Suppressor macrophage (primary cell): ENCODE data around the gene RPL36AL.
"Not testable (repeated sequence)": the region's sequence is repeated elsewhere in the genome, so short reads cannot be mapped to it uniquely, and the experiment has no call there.

Experiments used
- DNase-seq, 4 experiments: peaks; one replicate each; pipeline ENCODE4 v3.0.0-alpha.2; 2020 to 2022

Gene RPL36AL

GRCh38 chr14:49619273-49619672 is 1.2 kb downstream of the RPL36AL start:
- not testable (repeated sequence) for DNase-seq

- DNase-seq: no peak
Measured at GRCh38 chr14:49617852-49618519, 2.4 kb downstream of the RPL36AL start.

DNA sequence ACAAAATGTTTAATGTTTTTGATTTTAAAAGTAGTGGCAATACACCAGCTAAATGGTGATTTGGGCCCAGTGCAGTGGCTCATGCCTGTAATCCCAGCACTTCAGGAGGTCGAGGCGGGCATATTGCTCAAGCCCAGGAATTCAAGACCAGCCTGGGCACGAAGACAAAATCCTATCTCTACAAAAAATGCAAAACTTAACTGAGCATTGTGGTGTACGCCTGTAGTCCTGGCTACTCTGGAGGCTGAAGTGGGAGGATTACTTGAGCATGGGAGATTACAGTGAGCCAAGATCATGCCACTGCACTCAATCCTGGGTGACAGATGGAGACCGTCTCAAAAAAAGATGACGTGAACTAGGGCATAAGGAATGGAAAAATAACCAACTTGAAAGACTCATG is 4.7 kb downstream of the RPL36AL start:
- DNase-seq: no peak

DNA sequence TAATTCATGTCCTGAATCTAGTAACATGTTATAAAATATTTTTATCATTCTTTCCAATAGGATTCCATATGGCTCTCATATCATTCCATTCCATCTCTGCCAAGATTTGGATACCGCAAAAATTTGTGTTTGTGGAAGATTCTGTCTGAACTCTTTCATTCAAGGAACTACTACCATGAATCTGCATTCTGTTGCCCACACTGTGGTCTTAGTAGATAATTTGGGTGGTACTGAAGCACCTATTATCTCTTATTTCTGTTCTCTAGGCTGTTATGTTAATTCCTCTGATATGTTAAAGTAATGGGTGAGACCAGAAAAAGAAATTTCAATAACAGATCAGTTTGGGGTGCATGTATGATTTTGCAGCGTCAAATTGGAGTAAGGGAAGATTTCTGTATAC is 6.2 kb downstream of the RPL36AL start:
- no peak for DNase-seq

DNA sequence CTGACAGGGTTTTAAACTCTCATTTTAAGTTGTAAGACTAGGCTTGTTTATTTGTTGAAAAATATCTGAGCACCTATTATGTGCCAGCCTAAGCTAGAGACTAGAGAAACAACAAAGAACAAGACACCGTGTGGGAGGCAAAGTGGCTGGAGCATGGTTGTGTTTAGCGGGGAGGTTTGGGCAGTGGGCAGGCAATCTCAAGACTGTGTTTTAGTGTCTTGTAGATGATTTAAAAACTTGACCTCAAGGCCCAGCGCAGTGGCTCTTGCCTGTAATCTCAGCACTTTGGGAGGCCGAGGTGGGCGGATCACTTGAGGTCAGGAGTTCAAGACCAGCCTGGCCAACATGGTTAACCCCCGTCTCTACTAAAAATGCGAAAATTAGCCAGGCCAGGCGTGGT is 7.8 kb downstream of the RPL36AL start:
- no peak for DNase-seq

GRCh38 chr14:49612251-49612650 is 8.2 kb downstream of the RPL36AL start:
- no peak for DNase-seq

DNA sequence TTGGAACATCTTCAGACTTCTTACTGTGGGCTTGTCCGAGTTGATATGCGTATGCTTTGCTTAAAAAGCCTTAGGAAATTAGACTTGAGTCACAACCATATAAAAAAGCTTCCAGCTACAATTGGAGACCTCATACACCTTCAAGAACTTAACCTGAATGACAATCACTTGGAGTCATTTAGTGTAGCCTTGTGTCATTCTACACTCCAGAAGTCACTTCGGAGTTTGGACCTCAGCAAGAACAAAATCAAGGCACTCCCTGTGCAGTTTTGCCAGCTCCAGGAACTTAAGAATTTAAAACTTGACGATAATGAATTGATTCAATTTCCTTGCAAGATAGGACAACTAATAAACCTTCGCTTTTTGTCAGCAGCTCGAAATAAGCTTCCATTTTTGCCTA is 12.8 kb downstream of the RPL36AL start:
- no peak for DNase-seq

DNA sequence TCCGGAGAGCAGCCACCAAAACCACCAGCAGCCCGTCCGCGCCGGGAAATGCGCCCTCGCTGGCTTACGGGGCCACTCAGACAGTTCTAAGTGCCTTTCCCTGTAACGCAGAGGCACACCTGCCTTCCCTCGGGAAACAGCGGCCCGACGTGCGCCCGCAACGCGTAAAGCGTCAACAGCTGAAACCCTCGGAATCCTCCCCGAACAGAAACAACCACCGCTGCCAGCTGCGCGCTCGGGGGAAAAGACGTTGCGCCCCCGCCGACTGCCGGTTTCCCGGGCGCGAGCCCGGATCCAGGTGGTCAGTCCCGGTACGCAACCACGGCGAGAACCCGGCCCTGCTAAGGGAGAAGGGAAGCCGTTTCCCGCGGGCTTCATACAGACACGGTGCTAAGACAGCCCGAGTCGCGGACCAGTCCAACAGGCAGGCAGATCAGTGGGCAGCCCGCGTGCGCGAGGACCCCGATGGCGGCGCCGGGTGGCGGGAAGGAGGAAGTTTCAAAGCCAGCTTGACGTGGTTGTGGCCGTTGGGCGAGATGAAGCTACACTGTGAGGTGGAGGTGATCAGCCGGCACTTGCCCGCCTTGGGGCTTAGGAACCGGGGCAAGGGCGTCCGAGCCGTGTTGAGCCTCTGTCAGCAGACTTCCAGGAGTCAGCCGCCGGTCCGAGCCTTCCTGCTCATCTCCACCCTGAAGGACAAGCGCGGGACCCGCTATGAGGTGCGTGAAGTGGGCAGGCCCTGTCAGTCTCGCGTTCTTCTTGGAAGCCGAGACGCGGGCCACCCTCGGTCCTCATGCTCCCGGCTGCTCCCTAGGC is 21.7 kb downstream of the RPL36AL start, which contains the start of gene LRR1:
Gene LRR1 (plus strand): TSS at position 456 of the 816 bp plus-strand sequence. CDS start 81 bp downstream, at position 537.
- DNase-seq: peak; percentile 87 to 94 (median 90)

DNA sequence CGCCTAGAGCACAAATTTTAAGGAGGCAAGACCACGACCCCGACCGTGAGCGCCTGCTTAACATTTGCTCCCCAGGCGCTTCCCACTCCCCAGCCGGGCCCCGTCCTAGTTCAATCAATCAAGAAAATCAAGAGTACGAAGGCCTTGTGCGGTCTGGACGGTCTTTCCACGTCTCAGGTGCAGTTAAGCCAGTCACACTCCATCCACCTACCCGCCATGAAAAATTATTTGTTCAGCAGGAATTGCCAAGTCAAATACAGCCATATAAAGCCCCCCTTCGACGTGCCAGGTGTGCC is 22.3 kb downstream of the RPL36AL start:
- DNase-seq: peak in 3 of 4 experiments; percentile 20 to 30 (median 29)

GRCh38 chr14:49594347-49595091 is 25.9 kb downstream of the RPL36AL start:
- DNase-seq: peak in 3 of 4 experiments; percentile 10 to 12 (median 10)

DNA sequence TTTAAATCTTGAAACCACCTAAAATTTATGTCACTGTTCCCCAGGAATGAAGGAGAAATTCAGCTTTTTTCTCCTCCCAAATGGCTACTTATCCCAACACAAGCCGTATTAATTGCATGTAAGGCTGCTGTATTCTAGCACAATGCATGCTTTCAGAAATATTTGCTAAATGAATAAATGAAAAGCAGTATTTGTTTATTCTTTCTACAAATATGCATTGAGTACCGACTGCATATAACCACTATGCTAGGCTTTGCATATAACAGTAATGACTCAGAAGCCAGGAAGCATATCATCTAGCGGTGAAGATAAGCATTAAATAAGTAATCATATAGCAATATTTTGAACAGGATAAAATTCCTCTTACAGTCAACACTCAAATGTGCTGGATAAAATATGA is 27.4 kb downstream of the RPL36AL start:
- DNase-seq: no peak

- no peak for DNase-seq
Measured at GRCh38 chr14:49589387-49589786, 31.0 kb downstream of the RPL36AL start.

DNA sequence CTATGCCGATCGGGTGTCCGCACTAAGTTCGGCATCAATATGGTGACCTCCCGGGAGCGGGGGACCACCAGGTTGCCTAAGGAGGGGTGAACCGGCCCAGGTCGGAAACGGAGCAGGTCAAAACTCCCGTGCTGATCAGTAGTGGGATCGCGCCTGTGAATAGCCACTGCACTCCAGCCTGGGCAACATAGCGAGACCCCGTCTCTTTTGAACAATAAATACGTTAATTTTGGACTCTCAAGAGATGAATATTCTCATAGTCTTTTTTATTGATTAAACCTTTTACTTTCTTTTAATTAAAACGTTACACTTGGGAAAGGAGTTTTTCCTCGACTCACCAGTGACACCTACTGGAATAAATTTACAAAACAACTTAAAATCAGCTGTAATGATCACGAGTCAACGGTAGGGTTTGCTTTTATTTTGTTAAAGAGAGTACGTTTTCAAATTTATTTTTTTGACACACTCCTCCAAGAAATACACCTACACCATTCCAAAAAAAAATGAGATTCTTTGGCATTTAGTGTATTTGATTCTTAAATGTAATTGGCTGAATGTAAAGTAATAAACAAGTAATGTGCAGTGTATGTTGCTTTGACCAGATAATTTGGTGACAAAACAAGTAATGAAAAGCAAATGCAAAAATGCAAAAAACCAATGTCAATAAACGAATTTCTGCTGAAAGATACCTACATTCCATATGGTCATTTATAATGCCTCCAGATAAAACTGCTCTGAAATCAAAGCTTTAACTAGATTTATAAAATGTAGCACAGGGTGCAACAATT is 33.6 kb downstream of the RPL36AL start:
- DNase-seq: peak; percentile 60 to 87 (median 82)

GRCh38 chr14:49585803-49586672 is 34.4 kb downstream of the RPL36AL start, which contains the start of gene RPS29:
RPS29 (minus strand) TSS chr14:49586380; CDS start chr14:49586346, 34 bp downstream.
- DNase-seq: peak; percentile 98 to 100 (median 100)

DNA sequence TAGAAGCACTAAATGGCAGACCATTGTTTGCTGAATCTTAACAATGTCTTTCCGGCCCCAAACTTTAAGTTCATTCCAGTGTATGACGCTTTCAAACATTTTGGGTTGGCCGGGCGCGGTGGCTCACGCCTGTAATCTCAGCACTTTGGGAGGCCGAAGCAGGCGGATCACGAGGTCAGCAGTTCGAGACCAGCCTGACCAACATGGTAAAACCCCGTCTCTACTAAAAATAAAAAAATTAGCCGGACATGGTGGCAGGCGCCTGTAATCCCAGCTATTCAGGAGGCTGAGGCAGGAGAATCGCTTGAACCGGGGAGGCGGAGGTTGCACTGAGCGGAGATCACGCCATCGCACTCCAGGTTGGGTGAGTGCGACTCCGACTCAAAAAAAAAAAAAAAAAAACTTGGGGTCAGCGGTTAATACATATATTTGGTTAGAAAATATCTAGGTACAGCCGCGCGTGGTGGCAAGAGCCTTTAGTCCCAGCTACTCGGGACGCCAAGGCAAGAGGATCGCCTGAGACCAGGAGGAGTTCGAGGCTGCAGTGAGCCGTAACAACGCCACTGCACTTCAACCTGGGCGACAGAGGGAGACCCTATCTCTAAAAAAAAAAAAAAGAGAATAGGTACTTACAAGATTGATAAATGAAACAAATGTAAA is 35.3 kb downstream of the RPL36AL start:
- DNase-seq: peak in 2 of 4 experiments; percentile 24 to 25

DNA sequence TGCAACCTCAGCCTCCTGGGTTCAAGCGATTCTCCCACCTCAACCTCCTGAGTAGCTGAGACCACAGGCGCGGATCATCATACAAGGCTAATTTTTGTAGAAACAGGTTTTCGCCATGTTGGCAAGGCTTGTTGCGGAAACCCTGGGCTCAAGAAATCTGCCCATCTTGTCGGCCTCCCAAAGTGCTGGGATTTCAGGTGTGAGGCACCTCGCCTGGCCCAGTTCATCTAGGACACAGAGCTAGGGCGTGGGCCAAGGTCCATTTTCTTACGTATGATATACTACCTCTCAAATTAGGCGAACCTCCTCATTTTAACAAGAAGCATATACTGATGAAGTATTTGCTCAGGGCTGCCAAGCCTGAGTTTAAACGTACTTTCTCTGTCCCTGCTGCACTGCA is 36.4 kb downstream of the RPL36AL start:
- DNase-seq: no peak

GRCh38 chr14:49583629-49584028 is 36.8 kb downstream of the RPL36AL start:
- DNase-seq: no peak

- no peak for DNase-seq
Measured at GRCh38 chr14:49582113-49582977, 38.1 kb downstream of the RPL36AL start.

DNA sequence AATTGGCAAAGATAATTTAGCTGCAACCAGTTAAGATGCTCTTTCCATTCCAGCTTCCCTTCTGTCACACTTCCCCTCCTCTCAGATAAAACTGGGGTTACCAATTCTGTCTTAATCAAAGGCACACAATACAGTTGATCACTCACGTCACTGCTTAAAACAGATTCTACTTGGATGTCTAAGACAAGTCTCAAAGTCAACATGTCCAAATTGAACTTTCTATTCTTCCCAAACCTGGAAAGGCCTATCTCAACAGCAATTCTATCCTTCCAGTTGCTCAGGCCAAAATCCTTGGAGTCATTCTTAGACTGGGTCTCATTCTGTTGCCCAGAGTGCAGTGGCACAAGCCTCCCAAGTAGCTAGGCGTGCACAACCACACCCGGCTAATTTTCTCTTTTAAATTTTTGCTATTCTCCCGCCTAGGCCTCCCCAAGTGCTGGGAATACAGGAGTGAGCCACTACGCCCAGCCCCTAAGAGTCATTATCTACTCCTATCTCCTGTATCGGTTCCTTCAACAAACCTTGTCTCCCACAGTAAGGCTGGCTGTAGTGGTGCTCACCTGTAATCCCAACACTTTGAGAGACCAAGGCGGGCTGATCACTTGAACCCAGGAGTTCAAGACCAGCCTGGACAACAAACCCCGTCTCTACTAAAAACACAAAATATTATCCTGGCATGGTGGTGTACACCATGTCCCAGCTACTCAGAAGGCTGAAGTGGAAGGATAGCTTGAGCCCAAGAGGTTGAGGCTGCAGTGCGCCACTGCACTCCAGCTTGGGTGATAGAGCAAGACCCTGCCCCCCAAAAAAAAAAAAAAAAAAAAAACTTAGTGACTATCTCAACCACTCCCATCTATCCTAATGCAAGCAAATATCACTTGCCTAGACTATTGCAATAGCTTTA is 39.0 kb downstream of the RPL36AL start:
- no peak for DNase-seq
